CD4-positive, alpha-beta T cell treated with Interleukin-17A for 1 hour (primary cell): Measurements from ENCODE around the gene HES5.

Experiments used
- DNase-seq: peaks from one replicate; pipeline ENCODE4 v3.0.0-alpha.2; 2020

The HES5 gene

GRCh38 chr1:2514863-2515762 is 14.9 kb downstream of the HES5 start:
- DNase-seq: no peak

DNA sequence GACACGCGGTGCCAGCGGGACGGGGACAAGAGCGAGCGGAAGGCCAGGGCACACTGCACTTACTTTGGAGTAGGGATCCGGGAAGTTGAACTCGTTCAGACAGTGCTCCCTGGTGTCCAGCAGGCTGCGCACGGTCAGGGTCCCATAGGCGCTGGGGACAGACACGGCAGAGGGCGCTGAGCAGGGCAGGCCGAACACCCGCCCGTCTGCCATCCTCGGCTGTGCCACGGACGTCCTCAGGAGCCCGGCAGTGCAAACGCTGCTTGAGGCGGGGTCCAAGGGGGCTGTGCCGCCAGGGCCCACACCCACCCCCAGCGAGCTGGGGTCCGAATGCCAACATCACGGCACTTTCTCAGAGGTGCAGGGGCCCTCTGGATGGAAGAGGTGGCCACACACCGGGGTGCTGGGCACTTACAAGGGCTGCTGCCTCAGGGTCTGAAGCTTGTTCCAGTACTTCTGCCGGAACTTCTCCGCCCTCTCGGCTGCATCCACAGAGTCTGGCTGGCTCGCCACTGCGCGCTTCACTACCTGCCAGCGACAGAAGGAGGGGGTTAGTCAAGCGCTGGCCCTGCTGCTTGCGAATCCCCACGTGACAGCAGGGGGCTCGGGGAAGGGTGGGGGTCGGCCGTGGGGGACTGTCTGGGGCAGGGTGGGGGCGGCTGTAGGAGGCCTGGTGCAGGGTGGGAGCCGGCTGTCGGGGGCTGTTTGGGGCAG is 16.0 kb downstream of the HES5 start:
- no peak for DNase-seq

DNA sequence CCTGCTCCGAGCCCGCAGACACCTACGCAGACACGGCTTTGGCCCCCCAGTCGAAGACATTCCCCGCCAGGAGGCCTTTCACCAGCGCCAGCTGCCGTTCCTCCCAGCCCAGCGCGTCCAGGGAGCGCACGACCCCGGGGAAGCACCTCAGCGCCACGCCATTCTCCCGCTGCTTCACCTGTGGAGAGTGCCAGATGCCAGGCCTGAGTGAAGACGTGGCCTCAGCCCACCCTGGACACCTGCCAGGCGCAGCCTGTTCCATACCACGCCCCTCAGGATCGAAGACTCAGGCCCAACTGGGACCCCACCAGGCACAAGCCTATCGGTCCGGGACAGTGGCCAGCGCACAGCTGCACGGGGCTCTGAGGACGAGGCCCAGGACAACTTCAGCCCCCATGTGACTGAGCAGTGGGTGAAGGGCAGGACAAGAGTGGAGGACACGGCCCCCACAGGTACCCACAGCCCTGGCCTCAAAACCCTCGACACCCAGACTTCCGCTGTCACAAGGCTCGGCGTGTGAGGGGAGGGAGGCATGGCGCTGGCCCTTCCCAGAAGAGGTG is 17.1 kb downstream of the HES5 start:
- DNase-seq: no peak

GRCh38 chr1:2510366-2511155 is 19.5 kb downstream of the HES5 start:
- DNase-seq: no peak

- DNase-seq: no peak
These were observed 20.5 kb downstream of the HES5 start for GRCh38 chr1:2509589-2509988.

DNA sequence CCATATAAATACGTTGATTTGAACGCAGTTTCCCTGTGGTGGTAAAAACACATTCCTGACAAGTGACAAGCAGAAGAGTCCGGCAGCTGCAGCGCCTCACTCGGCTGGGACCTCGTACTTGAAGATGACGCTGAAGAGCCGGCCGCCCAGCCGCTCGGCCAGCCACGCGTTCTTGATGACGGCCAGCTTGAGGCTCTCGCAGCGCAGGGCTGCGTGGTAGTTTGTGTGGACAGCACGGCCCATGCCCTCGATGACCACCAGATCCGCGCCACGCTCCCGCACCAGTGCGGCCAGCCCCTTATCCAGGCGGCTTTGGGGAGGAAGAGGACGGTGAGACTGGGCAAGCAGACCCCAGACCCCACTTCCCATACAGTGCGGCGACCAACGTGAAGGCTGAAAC is 21.3 kb downstream of the HES5 start:
- DNase-seq: no peak

DNA sequence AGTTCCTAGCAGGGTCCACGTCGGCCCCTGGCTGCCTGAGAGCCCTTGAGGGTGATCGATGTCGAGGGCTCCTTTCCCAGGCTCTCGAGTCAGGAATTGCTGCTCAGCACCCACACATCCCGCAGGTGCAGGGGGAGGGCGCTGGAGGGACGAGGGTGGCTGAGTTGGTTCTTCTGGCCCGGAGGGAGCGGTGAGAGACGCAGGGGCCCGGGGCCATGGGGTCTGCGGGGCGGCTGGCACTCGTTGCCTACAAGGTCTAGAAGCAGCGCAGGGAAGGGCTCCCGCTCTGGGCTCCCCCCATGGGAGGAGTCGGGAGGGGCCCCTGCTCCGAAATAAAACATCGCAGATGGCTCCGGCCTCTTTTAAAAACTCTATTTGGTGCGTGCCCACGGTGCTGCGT is 21.9 kb downstream of the HES5 start:
- no peak for DNase-seq

GRCh38 chr1:2507744-2508155 is 22.3 kb downstream of the HES5 start:
- DNase-seq: no peak

- DNase-seq: no peak
These were observed 23.0 kb downstream of the HES5 start for GRCh38 chr1:2506901-2507565.

GRCh38 chr1:2506007-2506860 is 23.8 kb downstream of the HES5 start:
- no peak for DNase-seq

DNA sequence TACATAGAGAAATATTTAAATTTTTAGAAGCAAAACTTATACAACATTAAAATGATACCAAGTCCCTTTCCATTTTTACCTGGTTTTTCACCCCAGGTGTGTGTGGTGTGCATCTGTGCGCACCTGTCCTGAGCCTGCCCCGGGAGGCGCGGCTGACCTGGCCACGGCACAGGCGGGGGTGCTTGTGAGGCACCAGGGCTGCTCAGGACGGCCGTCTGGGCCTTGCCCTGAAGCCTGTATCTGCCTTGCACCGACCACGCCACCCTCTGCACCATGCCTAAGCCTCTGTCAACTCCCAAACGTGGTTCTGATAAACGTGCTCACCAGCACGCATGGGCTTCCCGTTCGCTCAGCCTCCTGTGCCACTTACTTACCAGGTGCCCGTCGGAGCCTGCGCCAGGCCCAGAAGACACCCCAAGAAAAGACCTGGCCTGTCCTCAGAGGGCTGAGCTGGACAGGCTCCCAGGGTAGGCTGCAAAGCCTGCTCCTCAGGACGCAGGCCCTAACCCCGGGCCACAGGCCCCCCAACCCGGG is 24.5 kb downstream of the HES5 start:
- no peak for DNase-seq

DNA sequence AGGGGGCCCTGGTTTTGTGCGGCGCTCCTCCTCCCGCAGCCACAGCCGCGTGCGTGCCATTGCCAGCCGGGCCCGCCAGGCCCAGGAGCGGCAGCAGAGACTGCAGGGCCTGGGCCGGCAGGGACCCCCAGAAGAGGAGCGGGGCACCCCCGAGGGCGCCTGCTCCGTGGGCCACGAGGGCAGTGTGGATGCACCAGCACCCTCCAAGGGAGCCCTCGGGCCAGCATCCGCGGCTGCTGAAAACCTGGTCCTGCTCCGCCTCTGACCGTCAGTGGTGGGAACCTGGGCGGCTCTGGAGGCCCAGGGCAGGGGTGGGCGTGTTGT is 25.2 kb downstream of the HES5 start:
- DNase-seq: no peak

DNA sequence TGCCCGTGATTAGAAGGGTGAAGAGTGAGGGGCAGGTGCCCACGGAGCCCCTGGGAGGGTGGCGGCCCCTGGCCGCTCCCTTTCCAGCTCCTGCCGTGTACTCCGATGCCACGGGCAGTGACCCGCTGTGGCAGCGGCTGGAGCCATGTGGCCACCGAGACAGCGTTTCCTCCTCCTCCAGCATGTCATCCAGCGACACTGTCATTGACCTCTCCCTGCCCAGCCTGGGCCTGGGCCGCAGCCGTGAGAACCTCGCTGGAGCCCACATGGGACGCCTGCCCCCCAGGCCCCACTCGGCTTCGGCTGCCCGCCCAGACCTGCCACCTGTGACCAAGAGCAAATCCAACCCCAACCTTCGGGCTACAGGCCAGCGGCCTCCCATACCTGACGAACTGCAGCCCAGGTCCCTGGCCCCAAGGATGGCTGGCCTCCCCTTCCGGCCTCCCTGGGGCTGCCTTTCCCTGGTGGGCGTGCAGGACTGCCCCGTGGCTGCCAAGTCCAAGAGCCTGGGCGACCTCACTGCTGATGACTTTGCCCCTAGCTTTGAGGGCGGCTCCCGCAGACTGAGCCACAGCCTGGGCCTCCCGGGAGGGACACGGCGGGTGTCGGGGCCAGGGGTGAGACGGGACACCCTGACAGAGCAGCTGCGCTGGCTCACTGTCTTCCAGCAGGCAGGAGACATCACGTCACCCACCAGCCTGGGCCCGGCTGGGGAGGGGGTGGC is 25.7 kb downstream of the HES5 start:
- no peak for DNase-seq

- DNase-seq: no peak
These were observed 26.4 kb downstream of the HES5 start for GRCh38 chr1:2503554-2504224.

DNA sequence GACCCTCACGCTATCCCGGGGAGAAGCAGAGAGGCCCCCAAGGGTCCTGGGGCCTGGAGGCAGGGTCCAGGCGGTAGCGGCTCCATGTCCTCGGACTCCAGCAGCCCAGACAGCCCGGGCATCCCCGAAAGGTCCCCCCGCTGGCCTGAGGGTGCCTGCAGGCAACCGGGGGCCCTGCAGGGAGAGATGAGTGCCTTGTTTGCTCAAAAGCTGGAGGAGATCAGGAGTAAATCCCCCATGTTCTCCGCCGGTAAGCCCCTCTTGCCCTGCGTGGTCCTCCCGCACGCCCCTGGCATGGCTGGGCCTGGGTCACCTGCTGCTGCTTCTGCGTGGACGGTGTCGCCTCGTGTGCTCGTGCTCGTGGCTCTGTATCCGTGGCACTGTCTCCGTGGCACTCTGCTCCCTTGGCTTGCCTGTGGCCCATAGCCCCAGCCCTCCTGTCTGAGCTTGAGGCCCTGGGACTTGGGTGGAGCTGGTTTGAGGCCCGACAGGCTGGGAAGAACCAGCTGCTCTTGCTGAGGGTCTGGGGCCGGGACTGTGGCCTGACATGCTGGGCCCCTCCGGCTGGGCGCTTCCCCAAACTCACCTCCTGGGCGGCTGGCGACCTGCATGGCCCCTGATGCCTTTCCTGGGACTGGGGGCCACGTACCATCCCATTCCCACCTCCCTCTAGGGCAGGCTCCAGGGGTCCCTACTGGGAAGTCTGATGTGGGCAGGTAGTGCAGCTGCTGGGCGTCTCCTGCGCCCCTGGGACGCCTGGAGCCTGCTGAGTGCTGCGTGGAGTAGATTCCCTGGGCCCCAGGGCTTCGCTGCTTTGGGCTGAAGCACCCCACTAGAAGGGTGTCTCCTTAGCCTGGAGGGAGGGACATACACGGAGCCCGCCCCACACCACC is 27.2 kb downstream of the HES5 start:
- no peak for DNase-seq

DNA sequence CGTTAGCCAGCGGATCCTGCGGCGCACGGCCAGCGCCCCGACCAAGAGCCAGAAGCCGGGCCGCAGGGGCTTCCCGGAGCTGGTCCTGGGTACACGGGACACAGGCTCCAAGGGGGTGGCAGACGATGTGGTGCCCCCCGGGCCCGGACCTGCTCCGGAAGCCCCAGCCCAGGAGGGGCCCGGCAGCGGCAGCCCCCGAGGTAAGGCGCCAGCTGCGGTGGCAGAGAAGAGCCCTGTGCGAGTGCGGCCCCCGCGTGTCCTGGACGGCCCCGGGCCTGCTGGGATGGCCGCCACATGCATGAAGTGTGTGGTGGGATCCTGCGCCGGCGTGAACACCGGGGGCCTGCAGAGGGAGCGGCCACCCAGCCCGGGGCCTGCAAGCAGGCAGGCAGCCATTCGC is 27.9 kb downstream of the HES5 start:
- DNase-seq: no peak

DNA sequence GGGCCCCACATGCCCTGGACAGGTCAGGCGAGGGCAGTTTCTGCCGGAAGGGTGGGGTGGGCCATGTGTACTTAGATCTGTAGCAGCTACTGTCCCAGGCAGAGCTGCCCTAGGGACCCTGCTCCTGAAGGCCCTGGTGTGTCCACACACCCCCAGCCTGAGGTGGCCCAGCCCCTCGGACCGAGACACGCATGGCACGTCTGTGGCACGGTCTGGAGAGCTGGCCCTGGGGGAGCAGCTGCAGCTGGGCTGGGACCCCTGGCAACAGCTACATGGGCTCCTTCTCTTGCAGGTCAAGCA is 28.3 kb downstream of the HES5 start:
- DNase-seq: no peak

GRCh38 chr1:2501041-2501819 is 28.8 kb downstream of the HES5 start:
- DNase-seq: no peak
